M059J (cell line): ENCODE measurements around the gene XYLT1. TPM values are rescaled to one million over a fixed set of nuclear protein-coding genes. Genes with fewer than 3 reads are reported as not detected.
"Not testable (repeated sequence)": the region's sequence is repeated elsewhere in the genome, so short reads cannot be mapped to it uniquely, and the experiment has no call there.

Experiments
- DNase-seq: peaks from one replicate; pipeline ENCODE4 v3.0.0-alpha.2; 2012; ENCODE audit warnings: low read depth
- total RNA-seq: library from RNA; depleted of rRNA; stranded (reverse); fragments of >200 nt; shearing (Covaris generic); gene quantifications from 2 replicates; pipeline ENCODE4 v1.2.3, GENCODE V29; 2014

The XYLT1 gene
- total RNA-seq, 1 experiment from 2014 or later = 10.3 TPM

- DNase-seq = no peak
Observed at GRCh38 chr16:17335826-17336529, 134.8 kb downstream of the XYLT1 start.

- not testable (repeated sequence) for DNase-seq
Observed at GRCh38 chr16:17335406-17335805, 135.4 kb downstream of the XYLT1 start.

DNA sequence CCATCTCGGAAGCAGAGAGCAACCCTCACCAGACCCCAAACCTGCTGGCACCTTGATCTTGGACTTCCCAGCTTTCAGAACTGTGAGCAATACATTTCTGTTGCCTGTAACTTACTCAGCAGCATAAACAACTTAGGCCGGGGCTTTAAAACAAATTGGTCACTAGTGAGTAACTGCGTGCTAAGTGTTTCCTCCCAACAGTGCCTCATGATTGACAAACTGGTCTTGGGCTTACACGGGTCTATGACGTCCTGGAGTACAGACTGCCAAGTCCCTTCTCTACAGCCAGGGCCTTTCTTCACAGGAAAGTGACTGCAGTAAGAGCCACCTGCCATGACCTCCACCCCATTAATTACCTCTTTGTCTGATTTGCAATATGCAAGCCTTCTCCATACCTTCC is 136.7 kb downstream of the XYLT1 start:
- DNase-seq = peak; percentile 86

DNA sequence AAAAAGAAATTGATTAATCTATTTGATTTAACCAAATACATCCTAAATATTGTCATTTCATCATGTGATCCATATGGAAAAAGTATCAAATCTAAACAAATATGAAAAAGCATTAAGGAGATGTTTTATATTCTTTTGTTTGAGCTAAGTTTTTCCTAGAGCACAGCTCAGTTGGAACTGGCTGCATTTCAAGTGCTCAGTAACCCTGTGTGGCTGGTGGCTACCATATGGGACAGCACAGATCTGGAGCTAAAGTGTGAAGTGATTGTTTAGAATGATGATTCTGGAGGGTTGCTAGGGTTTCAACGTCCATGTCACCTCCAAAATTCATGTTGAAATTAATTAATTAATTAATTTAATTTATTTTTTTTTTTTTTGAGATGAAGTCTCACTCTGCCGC is 137.5 kb downstream of the XYLT1 start:
- DNase-seq = no peak

- no peak for DNase-seq
Observed at GRCh38 chr16:17331991-17332390, 138.8 kb downstream of the XYLT1 start.

DNA sequence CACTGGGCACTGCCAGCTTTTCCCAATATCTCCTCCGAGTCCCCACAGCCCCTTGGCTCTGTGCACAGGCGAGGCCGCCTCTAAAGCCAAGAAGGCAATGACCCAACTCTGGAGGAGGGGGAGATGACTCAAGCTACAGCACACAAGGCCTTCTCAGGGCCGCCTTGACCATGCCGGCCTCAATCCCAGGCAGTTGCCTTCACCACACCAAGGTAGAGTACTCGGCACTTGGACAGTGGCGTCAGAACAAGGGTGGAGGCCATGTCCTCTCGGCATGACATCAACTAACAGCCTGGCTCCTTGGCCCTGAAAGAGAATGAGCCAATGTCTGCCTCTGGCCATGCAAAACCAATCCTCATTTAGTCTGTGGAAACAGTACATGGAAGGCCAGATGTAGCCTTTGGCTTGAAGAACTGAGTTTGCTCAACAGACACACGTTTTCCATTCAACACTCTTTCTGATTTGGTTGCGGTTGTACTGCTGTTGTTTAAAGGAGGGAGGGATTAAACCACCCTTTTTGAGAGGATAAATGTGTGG is 139.6 kb downstream of the XYLT1 start:
- DNase-seq = no peak

DNA sequence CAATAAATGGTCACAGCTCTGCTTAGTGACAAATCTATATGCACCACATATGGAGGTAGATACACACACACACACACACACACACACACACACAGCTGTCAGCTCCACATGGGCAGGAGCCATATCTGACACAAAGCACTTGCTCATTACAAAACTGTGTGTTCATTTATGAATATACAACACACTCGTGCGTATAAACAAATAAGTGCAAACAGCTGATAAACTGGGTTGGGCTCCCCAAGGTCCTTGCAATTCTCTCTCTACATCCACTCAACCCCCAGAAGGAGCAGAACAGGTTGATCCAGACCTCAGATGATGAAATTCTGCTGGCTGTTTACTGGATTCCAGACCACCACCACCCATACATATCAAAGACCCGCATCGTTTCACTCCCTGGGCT is 140.7 kb downstream of the XYLT1 start:
- no peak for DNase-seq

DNA sequence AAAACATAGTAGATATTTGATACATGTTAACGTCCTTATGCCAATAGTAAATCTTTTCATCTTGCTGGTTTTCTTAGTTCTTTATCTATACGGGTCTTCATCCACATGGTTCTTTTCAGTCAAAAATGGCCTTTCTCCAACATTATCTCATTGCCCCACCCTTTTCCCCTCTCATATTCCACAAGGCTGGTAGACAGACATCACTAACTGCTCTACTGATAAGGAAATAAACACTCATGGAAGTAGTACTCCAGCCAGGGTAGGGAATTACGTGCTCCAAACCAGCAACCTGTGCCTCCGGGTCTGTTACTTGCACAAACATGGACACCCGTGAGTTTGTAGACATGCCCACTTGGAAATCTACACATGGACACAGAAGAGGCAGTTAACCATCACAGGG is 141.4 kb downstream of the XYLT1 start:
- no peak for DNase-seq

GRCh38 chr16:17328932-17329331 is 141.8 kb downstream of the XYLT1 start:
- DNase-seq = no peak

DNA sequence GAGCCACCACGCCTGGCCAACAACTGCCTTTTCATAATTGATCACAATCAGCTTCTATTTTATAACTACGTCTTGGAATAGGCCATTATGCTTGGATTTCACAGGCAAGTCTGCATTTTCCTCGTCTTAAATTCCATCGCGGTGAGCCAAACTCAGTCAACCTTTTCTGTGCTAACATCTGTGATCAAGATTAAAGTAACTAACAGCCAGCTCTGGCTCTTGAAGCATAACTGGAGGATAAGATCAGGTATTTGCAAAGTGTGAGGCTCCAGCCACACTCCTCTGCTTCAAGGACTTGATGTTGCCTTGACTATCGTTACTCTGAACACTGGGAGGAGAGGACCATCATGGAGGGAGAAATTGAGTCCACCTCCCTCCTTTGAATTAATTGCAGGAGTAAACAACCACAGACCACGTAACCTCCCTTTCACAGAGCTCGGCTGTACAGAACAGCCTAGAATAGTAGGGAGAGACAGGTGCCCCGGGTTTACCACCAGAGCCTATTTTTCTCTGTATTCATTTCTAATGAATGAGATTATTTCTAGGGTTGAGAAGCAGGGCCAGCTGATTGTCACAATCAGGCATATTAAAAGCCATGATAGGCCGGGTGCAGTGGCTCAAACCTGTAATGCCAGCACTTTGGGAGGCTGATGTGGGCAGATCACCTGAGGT is 143.0 kb downstream of the XYLT1 start:
- DNase-seq = no peak

- DNase-seq = no peak
Observed at GRCh38 chr16:17325476-17326143, 145.2 kb downstream of the XYLT1 start.

DNA sequence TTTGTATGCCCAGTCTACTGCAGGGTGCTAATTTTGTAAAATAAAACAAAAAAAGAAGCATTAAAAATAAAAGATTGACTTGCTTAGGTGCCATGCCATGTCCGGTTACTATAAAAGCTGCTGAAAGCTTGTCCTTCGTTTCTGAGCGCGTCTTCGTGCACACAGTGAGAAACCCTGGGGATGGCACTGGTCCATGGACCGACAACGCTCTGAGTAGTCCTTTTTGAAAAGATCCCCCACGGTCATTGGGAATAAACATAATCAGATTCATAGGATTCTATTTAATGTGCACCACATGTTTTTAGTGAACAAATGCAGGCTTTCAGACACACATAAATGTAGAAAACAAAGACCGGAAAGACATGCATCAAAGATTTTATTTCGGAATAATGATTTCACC is 146.3 kb downstream of the XYLT1 start:
- DNase-seq = no peak

GRCh38 chr16:17323171-17323570 is 147.6 kb downstream of the XYLT1 start:
- DNase-seq = no peak

- no peak for DNase-seq
Observed at GRCh38 chr16:17321824-17322223, 148.9 kb downstream of the XYLT1 start.

DNA sequence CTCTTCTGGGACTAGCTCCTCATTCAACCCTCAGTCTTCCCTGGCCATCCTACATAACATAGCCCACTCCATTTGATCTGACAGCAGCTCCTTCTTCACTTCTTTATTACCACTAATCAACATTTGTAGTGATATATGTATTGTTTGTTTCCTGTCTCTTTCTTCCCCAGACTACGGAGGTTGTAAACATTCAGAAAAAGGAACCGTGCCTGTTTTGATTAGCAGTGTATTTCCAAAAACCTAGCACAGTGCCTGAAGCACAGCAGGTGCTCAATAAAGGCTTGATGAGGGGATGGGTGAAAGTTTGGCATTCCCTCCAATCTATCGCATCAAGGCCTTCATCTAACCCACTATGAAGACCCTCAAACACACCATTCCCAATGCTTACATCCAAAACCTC is 150.8 kb downstream of the XYLT1 start:
- DNase-seq = no peak

DNA sequence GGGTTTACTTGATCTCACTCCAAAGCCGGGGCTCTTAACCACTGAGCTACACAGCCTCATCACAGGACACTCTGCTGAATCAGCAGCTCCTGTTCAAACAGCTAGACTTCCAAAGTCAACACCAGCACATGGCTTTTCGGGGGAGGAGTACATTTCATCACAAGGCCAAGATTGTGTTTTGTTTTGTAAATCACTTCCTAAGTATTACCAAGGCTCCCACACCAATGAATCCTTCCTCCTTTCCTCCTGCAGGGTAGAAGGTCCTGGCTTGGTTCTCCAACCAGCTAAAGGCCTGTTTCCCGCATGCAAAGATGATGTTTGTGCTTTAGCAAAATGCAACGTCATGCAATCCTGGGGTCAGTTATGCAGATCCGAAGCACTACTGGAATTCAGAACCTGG is 152.5 kb downstream of the XYLT1 start:
- no peak for DNase-seq

DNA sequence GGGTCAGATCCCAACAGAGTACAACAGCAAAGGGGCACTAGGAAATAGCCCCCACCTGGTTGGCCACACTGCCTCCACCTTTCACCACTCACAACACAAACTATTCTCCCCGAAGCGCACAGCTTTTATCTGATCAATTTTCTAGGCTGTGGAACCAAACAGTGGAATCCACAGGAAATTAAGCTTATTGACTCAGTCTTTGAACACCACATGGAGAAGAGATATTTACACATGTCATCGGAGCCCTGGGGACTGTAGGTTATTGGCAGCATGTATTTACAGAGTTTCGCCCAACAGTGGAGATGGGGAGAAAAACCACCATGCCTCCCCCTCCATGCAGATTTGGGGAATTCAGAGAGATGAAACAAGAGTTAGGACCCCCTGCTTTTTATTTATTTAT is 154.8 kb downstream of the XYLT1 start:
- DNase-seq = no peak

GRCh38 chr16:17313793-17314547 is 156.8 kb downstream of the XYLT1 start:
- DNase-seq = no peak

- DNase-seq = peak; percentile 50
Observed at GRCh38 chr16:17313085-17313611, 157.6 kb downstream of the XYLT1 start.

DNA sequence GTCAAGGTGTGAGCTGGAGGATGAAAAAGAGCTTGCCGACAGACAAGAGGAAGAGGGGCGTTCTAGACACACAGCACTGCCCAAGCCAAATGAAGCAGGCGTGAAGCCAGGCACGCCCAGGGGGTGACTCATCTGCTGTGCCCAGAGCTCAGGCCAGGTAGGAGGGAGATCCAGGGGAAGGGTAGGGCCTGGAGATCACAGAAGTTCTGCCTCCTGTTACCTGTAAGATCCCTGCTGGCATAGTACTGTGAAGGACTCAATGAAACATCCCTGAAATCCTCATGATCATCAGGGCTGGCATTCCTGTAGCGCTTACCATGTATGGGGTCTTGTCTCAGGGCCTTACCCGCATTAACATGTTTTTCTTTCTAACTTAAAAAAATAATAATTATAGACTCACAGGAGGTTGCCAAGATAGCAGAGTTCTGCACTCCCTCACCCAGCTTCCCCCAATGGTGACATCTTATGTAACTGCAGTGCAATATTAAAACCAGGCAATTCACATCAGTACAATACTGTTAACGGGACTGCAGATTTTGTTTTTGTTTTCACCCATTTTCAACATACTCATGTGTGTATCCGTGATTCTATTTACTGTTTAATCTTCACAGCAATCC is 158.6 kb downstream of the XYLT1 start:
- DNase-seq = peak; percentile 67

DNA sequence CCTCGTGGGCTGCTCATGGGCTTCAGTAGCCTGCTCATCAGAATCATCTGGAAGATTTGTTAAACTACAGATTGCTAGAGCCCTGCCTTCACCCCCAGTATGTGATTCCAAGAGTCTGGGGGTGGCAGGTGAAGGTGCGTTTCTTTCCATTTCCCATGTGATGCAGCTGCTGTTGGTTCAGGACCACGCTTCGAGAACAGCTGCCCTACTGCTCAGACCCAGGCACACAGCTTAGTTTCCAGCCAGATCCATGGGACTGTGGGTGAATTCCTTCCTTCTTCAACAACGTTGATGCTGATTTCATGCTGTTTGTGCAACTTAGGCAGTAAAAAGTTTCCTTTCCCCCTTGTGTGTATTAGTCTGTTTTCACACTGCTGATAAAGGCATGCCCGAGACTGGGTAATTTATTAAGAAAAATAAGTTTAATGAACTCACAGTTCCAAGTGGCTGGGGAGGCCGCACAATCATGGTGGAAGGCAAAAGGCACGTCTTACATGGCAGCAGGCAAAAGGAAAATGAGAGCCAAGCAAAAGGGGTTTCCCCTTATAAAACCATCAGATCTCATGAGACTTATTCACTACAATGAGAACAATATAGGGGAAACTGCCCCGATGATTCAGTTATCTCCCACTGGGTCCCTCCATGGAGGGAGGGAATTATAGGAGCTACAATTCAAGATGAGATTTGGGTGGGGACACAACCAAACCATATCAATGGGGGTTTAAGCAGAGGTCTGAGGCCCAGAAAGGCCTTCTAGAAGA is 159.2 kb downstream of the XYLT1 start:
- DNase-seq = no peak
